Endothelial cell of umbilical vein (primary cell): ENCODE data around the gene KRR1.

ENCODE experiments used
- CTCF ChIP-seq, 2 donors: IDR thresholded peaks; 1 replicate in 1 of 2; 2 replicates in 1 of 2; pipeline ENCODE4 v1.5.1; 2011; ENCODE audit warnings: low read length in 2 of 2, mild to moderate bottlenecking in 2 of 2, moderate library complexity in 2 of 2, control low read depth in 1 of 2, inconsistent platforms in 1 of 2, low read depth in 1 of 2; ENCODE audit not compliant: insufficient read depth in 1 of 2; ENCODE audit errors: extremely low read depth in 1 of 2
- POLR2AphosphoS5 ChIP-seq: IDR thresholded peaks from 2 replicates; pipeline ENCODE4 v1.6.1; 2012; ENCODE audit warnings: low read depth, mild to moderate bottlenecking, control low read depth, low read length, moderate library complexity; ENCODE audit not compliant: insufficient read depth

- TF ChIP-seq CTCF (IDR thresholded peaks at IDR 0.05; ENCODE audit: extremely low read depth in 1 of 2, insufficient read depth in 1 of 2, low read depth in 1 of 2, low read length in 2 of 2) (no peak), POLR2AphosphoS5 (no peak)
Measured at GRCh38 chr12:75553398-75553797, 42.0 kb upstream of the KRR1 start.
